ENCODE measurements around the gene XIRP1. TPM values are rescaled to one million over a fixed set of nuclear protein-coding genes. Genes with fewer than 3 reads are reported as not detected.

Gene XIRP1
- total and polyA plus RNA-seq, 2 of the 13 experiments (the other 11 are each of a cell fraction or from before 2014, with no cell fraction given): not detected

DNA sequence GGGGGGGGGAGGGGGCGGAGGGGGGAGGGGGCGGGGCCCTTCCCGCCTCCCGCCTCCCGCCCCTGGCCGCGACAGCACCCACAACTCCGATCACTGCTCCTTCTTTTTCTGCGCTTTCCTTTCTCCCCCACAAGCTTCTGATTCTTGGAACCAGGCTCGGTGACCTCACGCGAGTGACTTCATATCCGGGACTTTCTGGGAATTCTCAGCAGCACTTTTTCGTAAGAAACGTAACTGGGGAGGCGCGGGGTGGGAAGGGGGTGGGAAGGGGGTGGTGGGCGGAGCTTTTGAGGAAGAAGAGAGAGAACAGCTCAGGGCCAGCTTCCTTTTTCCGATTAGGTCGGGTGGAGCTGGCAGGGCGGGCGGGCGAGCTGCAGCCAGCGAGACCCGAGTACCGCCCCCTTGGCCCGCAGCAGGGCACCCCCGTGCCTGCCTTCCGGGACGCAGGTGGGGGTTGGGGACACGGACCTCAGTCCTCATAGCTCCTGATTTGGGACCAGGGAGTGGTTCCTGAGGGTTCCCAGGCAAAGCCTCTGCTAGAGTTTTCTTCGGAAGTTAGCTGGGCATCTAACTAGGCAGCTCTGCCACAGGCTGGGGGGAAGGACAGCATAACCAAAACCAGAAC, 14.6 kb downstream of the XIRP1 start (continued):
- TF ChIP-seq, protein P1, sequence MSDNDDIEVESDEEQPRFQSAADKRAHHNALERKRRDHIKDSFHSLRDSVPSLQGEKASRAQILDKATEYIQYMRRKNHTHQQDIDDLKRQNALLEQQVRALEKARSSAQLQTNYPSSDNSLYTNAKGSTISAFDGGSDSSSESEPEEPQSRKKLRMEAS (IDR thresholded peaks at IDR 0.05): no peak
- TF ChIP-seq ZNF331 (CRISPR knock-in tag; IDR thresholded peaks at IDR 0.05): no peak
- TF ChIP-seq ZEB1 (IDR thresholded peaks at IDR 0.05; ENCODE audit: insufficient replicate concordance, low read depth): no peak
- TF ChIP-seq ZNF335 (CRISPR knock-in tag; IDR thresholded peaks at IDR 0.05): no peak
- TF ChIP-seq CREB1 (IDR thresholded peaks at IDR 0.05): peak; percentile 37
- TF ChIP-seq CREB1 (CRISPR knock-in tag; IDR thresholded peaks at IDR 0.05): peak; percentile 72
- peak; percentile 16; the same call in 1 of the 2 replicates for TF ChIP-seq ZNF792 (CRISPR knock-in tag; IDR thresholded peaks at IDR 0.05)
- TF ChIP-seq, protein P2, sequence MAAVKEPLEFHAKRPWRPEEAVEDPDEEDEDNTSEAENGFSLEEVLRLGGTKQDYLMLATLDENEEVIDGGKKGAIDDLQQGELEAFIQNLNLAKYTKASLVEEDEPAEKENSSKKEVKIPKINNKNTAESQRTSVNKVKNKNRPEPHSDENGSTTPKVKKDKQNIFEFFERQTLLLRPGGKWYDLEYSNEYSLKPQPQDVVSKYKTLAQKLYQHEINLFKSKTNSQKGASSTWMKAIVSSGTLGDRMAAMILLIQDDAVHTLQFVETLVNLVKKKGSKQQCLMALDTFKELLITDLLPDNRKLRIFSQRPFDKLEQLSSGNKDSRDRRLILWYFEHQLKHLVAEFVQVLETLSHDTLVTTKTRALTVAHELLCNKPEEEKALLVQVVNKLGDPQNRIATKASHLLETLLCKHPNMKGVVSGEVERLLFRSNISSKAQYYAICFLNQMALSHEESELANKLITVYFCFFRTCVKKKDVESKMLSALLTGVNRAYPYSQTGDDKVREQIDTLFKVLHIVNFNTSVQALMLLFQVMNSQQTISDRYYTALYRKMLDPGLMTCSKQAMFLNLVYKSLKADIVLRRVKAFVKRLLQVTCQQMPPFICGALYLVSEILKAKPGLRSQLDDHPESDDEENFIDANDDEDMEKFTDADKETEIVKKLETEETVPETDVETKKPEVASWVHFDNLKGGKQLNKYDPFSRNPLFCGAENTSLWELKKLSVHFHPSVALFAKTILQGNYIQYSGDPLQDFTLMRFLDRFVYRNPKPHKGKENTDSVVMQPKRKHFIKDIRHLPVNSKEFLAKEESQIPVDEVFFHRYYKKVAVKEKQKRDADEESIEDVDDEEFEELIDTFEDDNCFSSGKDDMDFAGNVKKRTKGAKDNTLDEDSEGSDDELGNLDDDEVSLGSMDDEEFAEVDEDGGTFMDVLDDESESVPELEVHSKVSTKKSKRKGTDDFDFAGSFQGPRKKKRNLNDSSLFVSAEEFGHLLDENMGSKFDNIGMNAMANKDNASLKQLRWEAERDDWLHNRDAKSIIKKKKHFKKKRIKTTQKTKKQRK (IDR thresholded peaks at IDR 0.05; ENCODE audit: low read length): no peak
- peak; percentile 43; the same call in 1 of the 2 replicates for TF ChIP-seq ELF1 (CRISPR knock-in tag; IDR thresholded peaks at IDR 0.05)
- 0 out of 2 replicates have a peak, but pooled peaks have one; percentile 33 for TF ChIP-seq ELF3 (CRISPR knock-in tag; IDR thresholded peaks at IDR 0.05)
- TF ChIP-seq ETV5 (CRISPR knock-in tag; IDR thresholded peaks at IDR 0.05; ENCODE audit: borderline replicate concordance): peak; percentile 55; the same call in 1 of the 2 replicates
- TF ChIP-seq PATZ1 (CRISPR knock-in tag; IDR thresholded peaks at IDR 0.05): peak; percentile 80
- TF ChIP-seq LCORL (IDR thresholded peaks at IDR 0.05): no peak
- 0 out of 2 replicates have a peak, but pooled peaks have one; percentile 27 for TF ChIP-seq LCORL (CRISPR knock-in tag; IDR thresholded peaks at IDR 0.05)
- TF ChIP-seq HNF4G (IDR thresholded peaks at IDR 0.05; ENCODE audit: borderline replicate concordance, low read depth, low read length): no peak
- no peak for TF ChIP-seq HNF4G (CRISPR knock-in tag; IDR thresholded peaks at IDR 0.05; ENCODE audit: borderline replicate concordance, low read depth)
- 0 out of 2 replicates have a peak, but pooled peaks have one; percentile 32 for TF ChIP-seq ZMAT3 (CRISPR knock-in tag; conservative IDR thresholded peaks at IDR 0.05)
- peak; percentile 57; the same call in 1 of the 2 replicates for TF ChIP-seq SP5 (CRISPR knock-in tag; IDR thresholded peaks at IDR 0.05; ENCODE audit: borderline replicate concordance, low read depth)
- no peak for TF ChIP-seq KLF12 (CRISPR knock-in tag; IDR thresholded peaks at IDR 0.05; ENCODE audit: borderline replicate concordance)
- peak; percentile 48 for TF ChIP-seq ZNF687 (CRISPR knock-in tag; IDR thresholded peaks at IDR 0.05)
- peak; percentile 40; the same call in 1 of the 2 replicates for TF ChIP-seq TAF1 (CRISPR knock-in tag; IDR thresholded peaks at IDR 0.05)
- peak; percentile 32; the same call in 1 of the 2 replicates for TF ChIP-seq BCL6 (CRISPR knock-in tag; IDR thresholded peaks at IDR 0.05)
- TF ChIP-seq NCOA2 (CRISPR knock-in tag; IDR thresholded peaks at IDR 0.05): 0 out of 2 replicates have a peak, but pooled peaks have one; percentile 10
